Neural progenitor cell (in vitro differentiated cells): ENCODE measurements around the gene NAMPT. TPM values are rescaled to one million over a fixed set of nuclear protein-coding genes. Genes with fewer than 3 reads are reported as not detected.

Experiments used
- DNase-seq: peaks from one replicate; pipeline ENCODE4 v3.0.0-alpha.2; 2016; ENCODE audit warnings: low spot score
- H2AFZ ChIP-seq: fragments of 200-600 bp; sonication (generic); replicated peaks from 2 replicates; pipeline ENCODE4 v1.6.1; 2016; ENCODE audit warnings: antibody characterized with exemption
- H3F3A ChIP-seq: fragments of 200-600 bp; sonication (generic); 2 replicates; pipeline ENCODE4 v1.6.1; 2016; ENCODE audit warnings: antibody characterized with exemption, low read depth
- H3K27ac ChIP-seq: fragments of 200-600 bp; sonication (generic); 2 replicates; pipeline ENCODE4 v1.5.1; 2016; ENCODE audit warnings: mild to moderate bottlenecking
- H3K27me3 ChIP-seq: fragments of 200-600 bp; sonication (generic); 2 replicates; pipeline ENCODE4 v1.6.1; 2016; ENCODE audit warnings: mild to moderate bottlenecking, moderate library complexity
- H3K36me3 ChIP-seq: fragments of 200-600 bp; sonication (generic); 2 replicates; pipeline ENCODE4 v1.5.1; 2016
- H3K4me1 ChIP-seq: fragments of 200-600 bp; sonication (generic); 2 replicates; pipeline ENCODE4 v1.6.1; 2016; ENCODE audit warnings: mixed run types
- H3K4me2 ChIP-seq: fragments of 200-600 bp; sonication (generic); 2 replicates; pipeline ENCODE4 v1.6.1; 2016
- H3K4me3 ChIP-seq: fragments of 200-600 bp; sonication (generic); 2 replicates; pipeline ENCODE4 v1.5.1; 2016
- H3K79me2 ChIP-seq: fragments of 200-600 bp; sonication (generic); 2 replicates; pipeline ENCODE4 v1.6.1; 2016; ENCODE audit warnings: low read depth
- H3K9ac ChIP-seq: fragments of 200-600 bp; sonication (generic); 2 replicates; pipeline ENCODE4 v1.6.1; 2016
- H3K9me3 ChIP-seq: fragments of 200-600 bp; sonication (generic); 2 replicates; pipeline ENCODE4 v1.5.1; 2016; ENCODE audit warnings: low read depth
- H4K20me1 ChIP-seq: fragments of 200-600 bp; sonication (generic); 2 replicates; pipeline ENCODE4 v1.6.1; 2016; ENCODE audit warnings: low read depth
- H3K27ac Mint-ChIP-seq: 3 replicates; pipeline ENCODE4 v1.8.0; 2021; ENCODE audit warnings: mixed read lengths
- H3K27me3 Mint-ChIP-seq: 2 replicates; pipeline ENCODE4 v1.8.0; 2022; ENCODE audit warnings: low read depth, mild to moderate bottlenecking, inconsistent platforms, moderate library complexity, mixed read lengths; ENCODE audit not compliant: insufficient read depth
- H3K36me3 Mint-ChIP-seq: 3 replicates; pipeline ENCODE4 v1.8.0; 2021; ENCODE audit warnings: mixed read lengths
- H3K4me1 Mint-ChIP-seq: 3 replicates; pipeline ENCODE4 v1.8.0; 2021; ENCODE audit warnings: mixed read lengths
- H3K4me3 Mint-ChIP-seq: 3 replicates; pipeline ENCODE4 v1.8.0; 2021; ENCODE audit warnings: mild to moderate bottlenecking, moderate library complexity, mixed read lengths
- H3K9me3 Mint-ChIP-seq: 3 replicates; pipeline ENCODE4 v1.8.0; 2020; ENCODE audit warnings: mixed read lengths
- CTCF ChIP-seq: fragments of 200-600 bp; sonication (generic); IDR thresholded peaks from 2 replicates; pipeline ENCODE4 v1.5.1; 2017; ENCODE audit warnings: antibody characterized with exemption, mild to moderate bottlenecking
- EZH2 ChIP-seq: fragments of 200-600 bp; sonication (generic); IDR thresholded peaks from 2 replicates; pipeline ENCODE4 v1.6.1; 2017; ENCODE audit warnings: antibody characterized with exemption, mild to moderate bottlenecking, moderate library complexity
- EZH2phosphoT487 ChIP-seq: fragments of 200-600 bp; sonication (generic); IDR thresholded peaks from 2 replicates; pipeline ENCODE4 v1.6.1; 2017; ENCODE audit warnings: antibody characterized with exemption
- total RNA-seq: library from RNA; depleted of rRNA; stranded (reverse); fragments of >200 nt; gene quantifications from 2 replicates; pipeline ENCODE4 v1.2.3, GENCODE V29; 2015; ENCODE audit warnings: low replicate concordance

Gene NAMPT
- total RNA-seq, 1 donor from 2014 or later = 143 TPM

GRCh38 chr7:106285051-106285854, 470 bp upstream of the NAMPT start:
- Histone ChIP-seq H3F3A (peaks cover 27% of the 10 kb centered on the region), H3K36me3 (no peaks in the 10 kb centered on the region), H4K20me1 (peaks cover 34% of the 10 kb centered on the region), H3K9ac (peak overlapping the region; percentile 56), H2AFZ (peak overlapping the region; percentile 85), H3K4me1 (peaks cover 26% of the 10 kb centered on the region), H3K9me3 (no peaks in the 10 kb centered on the region), H3K27ac (peak overlapping the region; percentile 98), H3K4me3 (peak overlapping the region; percentile 90), H3K27me3 (no peaks in the 10 kb centered on the region), H3K4me2 (peak overlapping the region; percentile 90), H3K79me2 (peaks cover 39% of the 10 kb centered on the region)
- Mint-ChIP-seq H3K27me3 (peaks cover 2% of the 10 kb centered on the region), H3K27ac (peak overlapping the region; percentile 97), H3K36me3 (peaks cover 6% of the 10 kb centered on the region), H3K4me1 (peaks cover 10% of the 10 kb centered on the region), H3K4me3 (peak overlapping the region; percentile 95), H3K9me3 (no peaks in the 10 kb centered on the region)
- DNase-seq = peak; percentile 98
- TF ChIP-seq EZH2 (peak; percentile 50), EZH2phosphoT487 (no peak), CTCF (no peak)

- Histone ChIP-seq H3K4me2 (peak overlapping the region; percentile 92), H3F3A (peaks cover 27% of the 10 kb centered on the region), H4K20me1 (peaks cover 46% of the 10 kb centered on the region), H3K36me3 (no peaks in the 10 kb centered on the region), H3K9ac (peak overlapping the region; percentile 55), H3K4me1 (peaks cover 32% of the 10 kb centered on the region), H3K9me3 (no peaks in the 10 kb centered on the region), H3K27ac (peak overlapping the region; percentile 98), H3K79me2 (peaks cover 51% of the 10 kb centered on the region), H3K4me3 (peak overlapping the region; percentile 90), H2AFZ (peak overlapping the region; percentile 60), H3K27me3 (no peaks in the 10 kb centered on the region)
- TF ChIP-seq EZH2phosphoT487 (no peak), EZH2 (no peak), CTCF (no peak)
- Mint-ChIP-seq H3K36me3 (peaks cover 12% of the 10 kb centered on the region), H3K4me3 (peak overlapping the region; percentile 95), H3K9me3 (no peaks in the 10 kb centered on the region), H3K27ac (peak overlapping the region; percentile 50), H3K27me3 (peaks cover 2% of the 10 kb centered on the region), H3K4me1 (peaks cover 17% of the 10 kb centered on the region)
- peak; percentile 80 for DNase-seq
Measured at GRCh38 chr7:106283831-106284713, 711 bp downstream of the NAMPT start.

- no peaks in the 10 kb centered on the region for H3K36me3 ChIP-seq
- Mint-ChIP-seq H3K4me3 (peak overlapping the region; percentile 94), H3K27me3 (peaks cover 2% of the 10 kb centered on the region), H3K27ac (no peak overlapping the region), H3K9me3 (no peaks in the 10 kb centered on the region), H3K4me1 (peaks cover 17% of the 10 kb centered on the region), H3K36me3 (peaks cover 12% of the 10 kb centered on the region)
- no peak for DNase-seq
- no peaks in the 10 kb centered on the region for H3K27me3 ChIP-seq
- peak overlapping the region; percentile 92 for H3K4me2 ChIP-seq
- H3K4me1 ChIP-seq = peaks cover 32% of the 10 kb centered on the region
- H3K4me3 ChIP-seq = peak overlapping the region; percentile 90
- H3K9ac ChIP-seq = peak overlapping the region; percentile 55
- H3K79me2 ChIP-seq = peaks cover 57% of the 10 kb centered on the region
- peaks cover 27% of the 10 kb centered on the region for H3F3A ChIP-seq
- TF ChIP-seq EZH2 = no peak
- no peak for TF ChIP-seq CTCF
- TF ChIP-seq EZH2phosphoT487 = no peak
- no peak overlapping the region for H2AFZ ChIP-seq
- no peaks in the 10 kb centered on the region for H3K9me3 ChIP-seq
- peaks cover 51% of the 10 kb centered on the region for H4K20me1 ChIP-seq
- no peak overlapping the region for H3K27ac ChIP-seq
Measured at GRCh38 chr7:106283501-106283830, 1.3 kb downstream of the NAMPT start.
